ENCODE measurements around the gene UFD1. TPM values are rescaled to one million over a fixed set of nuclear protein-coding genes. Genes with fewer than 3 reads are reported as not detected.

Gene UFD1
- total and polyA plus RNA-seq, 2 donors = 47.8 to 130 TPM

DNA sequence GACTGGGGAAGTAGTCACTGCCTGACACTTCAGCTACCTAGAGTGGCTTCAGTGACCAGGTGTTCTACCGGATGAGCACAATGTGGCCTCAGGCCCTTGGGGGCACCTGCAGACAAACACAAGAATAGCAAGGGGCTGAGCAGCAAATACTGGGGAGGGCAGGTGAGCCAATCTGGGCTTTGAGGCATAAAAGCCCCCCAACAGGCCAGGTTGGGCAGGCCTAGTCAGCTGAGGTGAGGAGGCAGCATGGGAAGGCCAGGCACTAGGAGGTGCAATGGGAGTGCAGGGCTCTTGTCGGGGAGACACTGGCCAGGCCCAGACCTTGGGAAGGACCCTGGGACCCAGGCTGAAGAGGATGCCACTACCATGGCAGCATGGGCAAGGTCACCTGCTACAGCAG is 9.0 kb downstream of the UFD1 start:
- Histone ChIP-seq H3K27me3 (ENCODE audit: control insufficient read depth in 2 of 2, insufficient read depth in 1 of 2, low read length in 1 of 2) (no peaks in the 10 kb centered on the region), H3K27ac (ENCODE audit: low read depth in 1 of 2, low read length in 1 of 2) (no peak overlapping the region), H3K9me3 (ENCODE audit: control insufficient read depth in 2 of 2, insufficient read depth in 1 of 2, low read length in 1 of 2) (no peaks in the 10 kb centered on the region), H3K36me3 (ENCODE audit: control insufficient read depth in 2 of 2, insufficient read depth in 2 of 2, low read length in 1 of 2) (peaks cover 90 to 91% of the 10 kb centered on the region in 2 donors), H3K4me3 (ENCODE audit: low read length in 2 of 2) (no peak overlapping the region), H3K4me1 (ENCODE audit: control insufficient read depth in 2 of 2, insufficient read depth in 2 of 2, low read length in 2 of 2) (no peaks in the 10 kb centered on the region)
- no peak for DNase-seq (ENCODE audit: low read depth in 6 of 9, low spot score in 9 of 9)
- WGBS = 98% methylated on average over 2 of the region's 2 CpGs

DNA sequence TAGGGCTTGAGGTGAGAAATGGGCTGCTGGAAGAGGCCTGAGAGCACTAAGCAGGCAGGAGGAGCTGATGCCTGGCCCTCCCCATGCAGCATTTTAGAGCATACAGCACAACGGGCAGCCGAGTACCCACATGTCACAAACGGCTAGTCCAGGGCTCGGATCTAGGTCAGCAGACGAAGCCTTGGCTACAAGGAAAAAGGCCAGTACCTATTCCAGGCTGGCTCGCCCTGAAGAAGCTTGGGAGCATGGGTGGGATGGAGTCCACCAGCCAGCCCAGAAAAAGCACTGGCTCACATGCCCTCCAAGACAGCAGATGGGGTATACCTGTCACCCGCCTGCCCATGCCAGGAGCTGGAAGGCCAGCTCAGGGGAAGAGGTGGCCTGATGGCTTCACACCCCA is 9.6 kb downstream of the UFD1 start:
- DNase-seq (ENCODE audit: low read depth in 6 of 9, low spot score in 9 of 9) = no peak
- 99% methylated on average over 7 of the region's 7 CpGs for WGBS
- Histone ChIP-seq H3K9me3 (ENCODE audit: control insufficient read depth in 2 of 2, insufficient read depth in 1 of 2, low read length in 1 of 2) (no peaks in the 10 kb centered on the region), H3K4me3 (ENCODE audit: low read length in 2 of 2) (no peak overlapping the region), H3K27ac (ENCODE audit: low read depth in 1 of 2, low read length in 1 of 2) (no peak overlapping the region), H3K27me3 (ENCODE audit: control insufficient read depth in 2 of 2, insufficient read depth in 1 of 2, low read length in 1 of 2) (no peaks in the 10 kb centered on the region), H3K36me3 (ENCODE audit: control insufficient read depth in 2 of 2, insufficient read depth in 2 of 2, low read length in 1 of 2) (peaks cover 91 to 92% of the 10 kb centered on the region in 2 donors), H3K4me1 (ENCODE audit: control insufficient read depth in 2 of 2, insufficient read depth in 2 of 2, low read length in 2 of 2) (no peaks in the 10 kb centered on the region)

- no peak for DNase-seq (ENCODE audit: low read depth in 6 of 9, low spot score in 9 of 9)
- H3K27ac ChIP-seq (ENCODE audit: low read depth in 1 of 2, low read length in 1 of 2) = no peak overlapping the region
- WGBS = 99% methylated on average over 6 of the region's 6 CpGs
- H3K27me3 ChIP-seq (ENCODE audit: control insufficient read depth in 2 of 2, insufficient read depth in 1 of 2, low read length in 1 of 2) = no peaks in the 10 kb centered on the region
- no peaks in the 10 kb centered on the region for H3K9me3 ChIP-seq (ENCODE audit: control insufficient read depth in 2 of 2, insufficient read depth in 1 of 2, low read length in 1 of 2)
- no peak overlapping the region for H3K4me3 ChIP-seq (ENCODE audit: low read length in 2 of 2)
- peaks cover 86 to 91% of the 10 kb centered on the region in 2 donors for H3K36me3 ChIP-seq (ENCODE audit: control insufficient read depth in 2 of 2, insufficient read depth in 2 of 2, low read length in 1 of 2)
- no peaks in the 10 kb centered on the region for H3K4me1 ChIP-seq (ENCODE audit: control insufficient read depth in 2 of 2, insufficient read depth in 2 of 2, low read length in 2 of 2)
Observed at GRCh38 chr22:19467912-19468311, 11.1 kb downstream of the UFD1 start.

DNA sequence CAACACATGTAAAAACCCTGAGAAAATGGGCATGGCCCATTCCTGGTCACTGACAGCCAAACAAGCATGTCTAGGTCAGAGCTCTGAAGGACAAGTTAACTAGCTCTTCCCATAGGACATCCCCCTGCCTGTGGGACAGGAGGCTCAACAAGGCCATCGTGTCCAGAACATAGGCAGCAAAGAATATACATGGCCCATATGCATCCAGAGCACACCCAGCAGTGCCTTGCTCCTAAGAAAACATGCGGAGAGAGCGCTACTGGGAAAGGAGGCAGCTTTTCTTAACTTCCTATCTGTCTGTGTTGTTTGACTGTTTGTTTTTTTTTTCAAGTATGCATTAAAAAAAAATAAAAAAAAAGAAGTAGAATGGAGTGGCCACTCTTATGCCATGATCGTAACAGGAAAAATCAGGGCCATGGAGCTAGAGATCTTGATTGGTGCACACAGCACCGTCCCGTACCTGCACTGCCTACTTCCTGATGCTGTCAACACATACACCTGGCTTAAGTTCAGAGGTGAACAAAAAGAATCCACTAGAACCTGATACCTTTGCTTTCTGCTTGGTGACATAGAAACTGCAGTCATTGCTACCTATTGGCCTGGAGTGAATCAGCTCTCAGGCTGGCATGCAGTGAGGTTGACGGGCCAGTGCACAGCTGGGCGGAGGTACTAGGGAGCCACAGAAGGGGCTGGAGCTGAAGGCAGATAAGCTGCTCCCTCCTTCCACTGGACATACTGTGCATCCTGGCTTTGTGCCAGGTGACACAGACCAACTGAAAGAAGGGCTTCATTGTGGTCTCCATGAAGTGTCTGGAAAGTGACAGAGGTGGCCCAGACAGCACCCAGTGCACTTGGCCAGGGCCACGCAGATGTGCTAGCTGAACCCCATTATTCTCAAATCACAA is 11.9 kb downstream of the UFD1 start:
- Histone ChIP-seq H3K9me3 (ENCODE audit: control insufficient read depth in 2 of 2, insufficient read depth in 1 of 2, low read length in 1 of 2) (no peaks in the 10 kb centered on the region), H3K27me3 (ENCODE audit: control insufficient read depth in 2 of 2, insufficient read depth in 1 of 2, low read length in 1 of 2) (no peaks in the 10 kb centered on the region), H3K4me1 (ENCODE audit: control insufficient read depth in 2 of 2, insufficient read depth in 2 of 2, low read length in 2 of 2) (no peaks in the 10 kb centered on the region), H3K4me3 (ENCODE audit: low read length in 2 of 2) (no peak overlapping the region), H3K36me3 (ENCODE audit: control insufficient read depth in 2 of 2, insufficient read depth in 2 of 2, low read length in 1 of 2) (peaks cover 82 to 85% of the 10 kb centered on the region in 2 donors), H3K27ac (ENCODE audit: low read depth in 1 of 2, low read length in 1 of 2) (no peak overlapping the region)
- no peak for DNase-seq (ENCODE audit: low read depth in 6 of 9, low spot score in 9 of 9)
- WGBS = 97% methylated on average over 9 of the region's 9 CpGs

DNA sequence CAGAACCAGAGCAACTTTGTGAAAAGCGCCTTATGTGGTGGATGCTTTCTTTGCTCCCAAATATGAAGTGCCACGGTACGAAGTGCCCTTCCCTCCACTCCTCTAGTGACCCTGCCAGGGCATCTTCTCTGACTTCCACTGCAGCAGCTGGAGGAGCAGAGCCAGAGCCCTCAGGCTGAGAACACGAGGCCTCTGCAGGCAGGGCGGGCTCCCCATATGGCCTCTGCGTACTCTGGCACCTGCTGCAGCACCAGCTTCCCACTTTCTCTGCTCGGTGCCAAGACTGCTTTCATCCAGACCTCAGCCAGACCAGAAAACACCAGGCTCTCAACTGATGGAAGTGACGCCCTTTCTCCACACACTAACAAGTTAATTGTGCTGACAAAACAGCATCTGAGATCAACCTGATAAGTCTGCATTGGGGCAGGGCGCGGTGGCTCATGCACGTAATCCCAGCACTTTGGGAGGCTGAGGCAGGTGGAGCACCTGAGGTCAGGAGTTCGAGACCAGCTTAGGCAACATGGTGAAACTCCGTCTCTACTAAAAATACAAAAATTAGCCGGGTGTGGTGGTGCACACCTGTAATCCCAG is 12.8 kb downstream of the UFD1 start:
- H3K4me1 ChIP-seq (ENCODE audit: control insufficient read depth in 2 of 2, insufficient read depth in 2 of 2, low read length in 2 of 2) = no peaks in the 10 kb centered on the region
- H3K4me3 ChIP-seq (ENCODE audit: low read length in 2 of 2) = no peak overlapping the region
- H3K36me3 ChIP-seq (ENCODE audit: control insufficient read depth in 2 of 2, insufficient read depth in 2 of 2, low read length in 1 of 2) = peaks cover 73 to 80% of the 10 kb centered on the region in 2 donors
- no peak for DNase-seq (ENCODE audit: low read depth in 6 of 9, low spot score in 9 of 9)
- 98% methylated on average over 14 of the region's 14 CpGs for WGBS
- H3K9me3 ChIP-seq (ENCODE audit: control insufficient read depth in 2 of 2, insufficient read depth in 1 of 2, low read length in 1 of 2) = no peaks in the 10 kb centered on the region
- no peak overlapping the region for H3K27ac ChIP-seq (ENCODE audit: low read depth in 1 of 2, low read length in 1 of 2)
- no peaks in the 10 kb centered on the region for H3K27me3 ChIP-seq (ENCODE audit: control insufficient read depth in 2 of 2, insufficient read depth in 1 of 2, low read length in 1 of 2)

DNA sequence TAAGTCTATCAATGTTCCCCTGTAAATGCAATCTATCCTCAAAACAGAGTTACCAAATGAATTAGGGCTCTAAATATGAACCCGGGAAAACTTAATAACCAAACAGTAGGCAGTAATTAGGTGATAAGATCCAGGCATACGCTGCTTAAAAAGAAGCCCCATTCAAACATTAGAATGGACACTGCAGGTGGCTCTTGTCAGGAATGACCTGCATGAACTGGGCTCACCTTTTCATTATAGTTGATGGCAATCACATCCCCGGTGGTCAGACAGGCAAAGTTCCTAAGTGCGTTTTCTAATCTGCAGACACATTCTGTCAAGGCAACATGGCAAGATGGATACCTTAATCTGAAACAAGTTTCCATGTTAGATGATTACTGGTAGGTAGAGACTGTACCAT is 14.0 kb downstream of the UFD1 start:
- no peak overlapping the region for H3K27ac ChIP-seq (ENCODE audit: low read depth in 1 of 2, low read length in 1 of 2)
- no peaks in the 10 kb centered on the region for H3K27me3 ChIP-seq (ENCODE audit: control insufficient read depth in 2 of 2, insufficient read depth in 1 of 2, low read length in 1 of 2)
- H3K4me1 ChIP-seq (ENCODE audit: control insufficient read depth in 2 of 2, insufficient read depth in 2 of 2, low read length in 2 of 2) = no peaks in the 10 kb centered on the region
- H3K4me3 ChIP-seq (ENCODE audit: low read length in 2 of 2) = no peak overlapping the region
- DNase-seq (ENCODE audit: low read depth in 6 of 9, low spot score in 9 of 9) = no peak
- peaks cover 68 to 80% of the 10 kb centered on the region in 2 donors for H3K36me3 ChIP-seq (ENCODE audit: control insufficient read depth in 2 of 2, insufficient read depth in 2 of 2, low read length in 1 of 2)
- 98% methylated on average over 4 of the region's 4 CpGs for WGBS
- H3K9me3 ChIP-seq (ENCODE audit: control insufficient read depth in 2 of 2, insufficient read depth in 1 of 2, low read length in 1 of 2) = no peaks in the 10 kb centered on the region

GRCh38 chr22:19464546-19464945 is 14.4 kb downstream of the UFD1 start:
- no peak overlapping the region for H3K27ac ChIP-seq (ENCODE audit: low read depth in 1 of 2, low read length in 1 of 2)
- no peak overlapping the region for H3K4me3 ChIP-seq (ENCODE audit: low read length in 2 of 2)
- peaks cover 64 to 77% of the 10 kb centered on the region in 2 donors for H3K36me3 ChIP-seq (ENCODE audit: control insufficient read depth in 2 of 2, insufficient read depth in 2 of 2, low read length in 1 of 2)
- DNase-seq (ENCODE audit: low read depth in 6 of 9, low spot score in 9 of 9) = no peak
- no peaks in the 10 kb centered on the region for H3K27me3 ChIP-seq (ENCODE audit: control insufficient read depth in 2 of 2, insufficient read depth in 1 of 2, low read length in 1 of 2)
- WGBS = 96% methylated on average over 1 of the region's 1 CpG
- H3K4me1 ChIP-seq (ENCODE audit: control insufficient read depth in 2 of 2, insufficient read depth in 2 of 2, low read length in 2 of 2) = no peaks in the 10 kb centered on the region
- no peaks in the 10 kb centered on the region for H3K9me3 ChIP-seq (ENCODE audit: control insufficient read depth in 2 of 2, insufficient read depth in 1 of 2, low read length in 1 of 2)

DNA sequence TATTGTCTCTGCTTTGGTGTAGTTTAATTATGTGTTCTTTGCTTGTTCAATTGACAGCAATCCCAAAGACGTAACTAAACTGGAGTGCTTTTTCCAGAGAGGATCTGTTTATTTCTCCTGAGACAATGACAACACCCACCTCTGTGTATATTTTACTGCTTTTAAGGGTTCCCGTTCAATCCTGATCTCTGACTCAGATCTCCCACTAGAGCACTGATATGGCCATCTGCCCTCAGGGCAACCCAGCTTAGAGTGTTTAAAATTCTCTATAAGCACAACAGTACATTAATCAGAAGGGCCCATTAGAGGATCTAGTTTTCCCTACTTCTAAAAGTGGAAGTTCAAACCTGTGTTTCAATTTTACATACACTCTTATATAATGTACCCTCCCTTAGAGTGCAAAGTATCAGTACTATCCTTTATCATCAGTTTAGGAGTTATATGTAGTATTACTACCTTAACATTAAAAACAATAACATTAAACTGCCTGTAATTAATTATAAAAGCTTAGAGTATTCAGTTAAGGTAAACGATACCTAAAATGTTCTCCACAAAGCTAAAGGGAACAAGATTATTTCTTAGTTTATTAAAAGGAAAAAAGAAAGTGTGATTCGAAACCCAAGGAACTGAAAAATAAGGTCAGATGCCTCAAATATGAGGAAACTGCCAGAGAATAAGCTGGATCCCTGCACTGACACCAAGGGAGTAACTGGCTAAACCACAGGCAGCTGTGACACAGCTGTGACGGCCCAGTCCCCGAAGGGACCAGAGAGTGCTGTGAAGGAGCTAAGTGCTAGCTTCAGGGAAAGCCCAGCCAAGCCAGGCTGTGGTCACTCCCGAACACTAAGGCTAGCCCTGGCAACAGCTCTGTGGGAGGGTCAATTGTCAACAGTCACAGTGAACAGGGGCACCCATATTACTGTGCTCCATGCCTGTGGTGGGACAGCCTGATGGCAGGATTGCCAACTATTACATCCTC is 15.2 kb downstream of the UFD1 start:
- Histone ChIP-seq H3K27me3 (ENCODE audit: control insufficient read depth in 2 of 2, insufficient read depth in 1 of 2, low read length in 1 of 2) (no peaks in the 10 kb centered on the region), H3K4me1 (ENCODE audit: control insufficient read depth in 2 of 2, insufficient read depth in 2 of 2, low read length in 2 of 2) (no peaks in the 10 kb centered on the region), H3K27ac (ENCODE audit: low read depth in 1 of 2, low read length in 1 of 2) (no peak overlapping the region), H3K36me3 (ENCODE audit: control insufficient read depth in 2 of 2, insufficient read depth in 2 of 2, low read length in 1 of 2) (peaks cover 56 to 70% of the 10 kb centered on the region in 2 donors), H3K4me3 (ENCODE audit: low read length in 2 of 2) (no peak overlapping the region), H3K9me3 (ENCODE audit: control insufficient read depth in 2 of 2, insufficient read depth in 1 of 2, low read length in 1 of 2) (no peaks in the 10 kb centered on the region)
- DNase-seq (ENCODE audit: low read depth in 6 of 9, low spot score in 9 of 9) = no peak
- 98% methylated on average over 7 of the region's 7 CpGs for WGBS

Data from thymus (tissue), 11 donors.